ENCODE data around the gene DDN. TPM values are rescaled to one million over a fixed set of nuclear protein-coding genes. Genes with fewer than 3 reads are reported as not detected.

Gene DDN
- total and polyA plus RNA-seq, 9 of the 15 experiments (the other 6 are each of a cell fraction or from before 2014, with no cell fraction given), result 0.03 to 3.6 (median 1.6) TPM

- TF ChIP-seq SMC3 (conservative IDR thresholded peaks at IDR 0.05; ENCODE audit: insufficient read depth, low read depth, low read length) (no peak), CREB3 (tag; conservative IDR thresholded peaks at IDR 0.05; ENCODE audit: low read depth) (no peak), NR2C2 (CRISPR knock-in tag; IDR thresholded peaks at IDR 0.05) (no peak), NR2C2 (tag; IDR thresholded peaks at IDR 0.05) (no peak), ATF4 (CRISPR knock-in tag; IDR thresholded peaks at IDR 0.05) (no peak), RFX1 (IDR thresholded peaks at IDR 0.05) (no peak), PHF20 (IDR thresholded peaks at IDR 0.05; ENCODE audit: partially characterized antibody) (no peak), PTTG1 (tag; IDR thresholded peaks at IDR 0.05; ENCODE audit: low read depth) (no peak), NR4A1 (CRISPR knock-in tag; IDR thresholded peaks at IDR 0.05) (no peak), NR4A1 (tag; IDR thresholded peaks at IDR 0.05) (no peak), MCM7 (IDR thresholded peaks at IDR 0.05) (no peak), POLR2G (IDR thresholded peaks at IDR 0.05; ENCODE audit: low read depth, low read length) (no peak), SP2 (IDR thresholded peaks at IDR 0.05; ENCODE audit: extremely low read depth, low read depth, low read length, poor library complexity, severe bottlenecking) (no peak), NCOA1 (IDR thresholded peaks at IDR 0.05; ENCODE audit: low read depth) (no peak), HDAC2 (IDR thresholded peaks at IDR 0.05) (no peak), RCOR1 (IDR thresholded peaks at IDR 0.05; ENCODE audit: borderline replicate concordance in 1 of 2, low read depth in 2 of 2, low read length in 2 of 2) (peak in 1 of 2 experiments; percentile 8; a peak in 1 of 4 replicates), ATF1 (CRISPR knock-in tag; IDR thresholded peaks at IDR 0.05) (no peak), ATF1 (tag; IDR thresholded peaks at IDR 0.05) (no peak)
- TF ChIP-seq, protein P1, sequence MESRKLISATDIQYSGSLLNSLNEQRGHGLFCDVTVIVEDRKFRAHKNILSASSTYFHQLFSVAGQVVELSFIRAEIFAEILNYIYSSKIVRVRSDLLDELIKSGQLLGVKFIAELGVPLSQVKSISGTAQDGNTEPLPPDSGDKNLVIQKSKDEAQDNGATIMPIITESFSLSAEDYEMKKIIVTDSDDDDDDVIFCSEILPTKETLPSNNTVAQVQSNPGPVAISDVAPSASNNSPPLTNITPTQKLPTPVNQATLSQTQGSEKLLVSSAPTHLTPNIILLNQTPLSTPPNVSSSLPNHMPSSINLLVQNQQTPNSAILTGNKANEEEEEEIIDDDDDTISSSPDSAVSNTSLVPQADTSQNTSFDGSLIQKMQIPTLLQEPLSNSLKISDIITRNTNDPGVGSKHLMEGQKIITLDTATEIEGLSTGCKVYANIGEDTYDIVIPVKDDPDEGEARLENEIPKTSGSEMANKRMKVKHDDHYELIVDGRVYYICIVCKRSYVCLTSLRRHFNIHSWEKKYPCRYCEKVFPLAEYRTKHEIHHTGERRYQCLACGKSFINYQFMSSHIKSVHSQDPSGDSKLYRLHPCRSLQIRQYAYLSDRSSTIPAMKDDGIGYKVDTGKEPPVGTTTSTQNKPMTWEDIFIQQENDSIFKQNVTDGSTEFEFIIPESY (CRISPR knock-in tag; IDR thresholded peaks at IDR 0.05), result peak; percentile 90
- TF ChIP-seq, protein P2, sequence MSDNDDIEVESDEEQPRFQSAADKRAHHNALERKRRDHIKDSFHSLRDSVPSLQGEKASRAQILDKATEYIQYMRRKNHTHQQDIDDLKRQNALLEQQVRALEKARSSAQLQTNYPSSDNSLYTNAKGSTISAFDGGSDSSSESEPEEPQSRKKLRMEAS (CRISPR knock-in tag; IDR thresholded peaks at IDR 0.05), result peak; percentile 43
- TF ChIP-seq, protein P3, sequence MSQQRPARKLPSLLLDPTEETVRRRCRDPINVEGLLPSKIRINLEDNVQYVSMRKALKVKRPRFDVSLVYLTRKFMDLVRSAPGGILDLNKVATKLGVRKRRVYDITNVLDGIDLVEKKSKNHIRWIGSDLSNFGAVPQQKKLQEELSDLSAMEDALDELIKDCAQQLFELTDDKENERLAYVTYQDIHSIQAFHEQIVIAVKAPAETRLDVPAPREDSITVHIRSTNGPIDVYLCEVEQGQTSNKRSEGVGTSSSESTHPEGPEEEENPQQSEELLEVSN (IDR thresholded peaks at IDR 0.05; ENCODE audit: borderline replicate concordance in 1 of 2, extremely low read depth in 1 of 2, insufficient read depth in 1 of 2, insufficient read length in 1 of 2, low read depth in 1 of 2, low read length in 1 of 2, poor library complexity in 1 of 2, severe bottlenecking in 1 of 2), result peak in 1 of 2 experiments; percentile 47
- TF ChIP-seq, protein P4, sequence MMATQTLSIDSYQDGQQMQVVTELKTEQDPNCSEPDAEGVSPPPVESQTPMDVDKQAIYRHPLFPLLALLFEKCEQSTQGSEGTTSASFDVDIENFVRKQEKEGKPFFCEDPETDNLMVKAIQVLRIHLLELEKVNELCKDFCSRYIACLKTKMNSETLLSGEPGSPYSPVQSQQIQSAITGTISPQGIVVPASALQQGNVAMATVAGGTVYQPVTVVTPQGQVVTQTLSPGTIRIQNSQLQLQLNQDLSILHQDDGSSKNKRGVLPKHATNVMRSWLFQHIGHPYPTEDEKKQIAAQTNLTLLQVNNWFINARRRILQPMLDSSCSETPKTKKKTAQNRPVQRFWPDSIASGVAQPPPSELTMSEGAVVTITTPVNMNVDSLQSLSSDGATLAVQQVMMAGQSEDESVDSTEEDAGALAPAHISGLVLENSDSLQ (IDR thresholded peaks at IDR 0.05), result no peak
These were observed 18.0 kb downstream of the DDN start (continued) for GRCh38 chr12:48980953-48981756.

Measured in K562 (cell line).